KMS-11 (cell line): ENCODE measurements around the gene GNAT3.
A peak's percentile ranks its signal among the peaks of the same experiment; 100 is the strongest.

ENCODE experiments used
- H2AFZ ChIP-seq: fragments of 200-600 bp; sonication (generic); 2 replicates; pipeline ENCODE4 v1.6.1; 2016; ENCODE audit warnings: antibody characterized with exemption, mixed run types, low read depth
- H3K27ac ChIP-seq: fragments of 200-600 bp; sonication (generic); 2 replicates; pipeline ENCODE4 v1.6.1; 2016; ENCODE audit warnings: mild to moderate bottlenecking, mixed run types
- H3K27me3 ChIP-seq: fragments of 200-600 bp; sonication (generic); 2 replicates; pipeline ENCODE4 v1.6.1; 2017; ENCODE audit warnings: mild to moderate bottlenecking, low read depth, mixed run types, moderate library complexity; ENCODE audit not compliant: insufficient read depth
- H3K36me3 ChIP-seq: fragments of 200-600 bp; sonication (generic); 2 replicates; pipeline ENCODE4 v1.6.1; 2017; ENCODE audit warnings: mild to moderate bottlenecking, mixed run types; ENCODE audit not compliant: insufficient read depth
- H3K4me1 ChIP-seq: fragments of 200-600 bp; sonication (generic); 2 replicates; pipeline ENCODE4 v1.6.1; 2016; ENCODE audit warnings: mild to moderate bottlenecking, low read depth, mixed run types; ENCODE audit not compliant: poor library complexity, severe bottlenecking
- H3K4me2 ChIP-seq: fragments of 200-600 bp; sonication (generic); 2 replicates; pipeline ENCODE4 v1.7.0; 2016; ENCODE audit warnings: mild to moderate bottlenecking, mixed run types
- H3K4me3 ChIP-seq: fragments of 200-600 bp; sonication (generic); IDR thresholded peaks from 2 replicates; pipeline ENCODE4 v1.6.1; 2017; ENCODE audit warnings: low read depth, low read length, mixed read lengths; ENCODE audit not compliant: insufficient read depth
- H3K79me2 ChIP-seq: fragments of 200-600 bp; sonication (generic); 2 replicates; pipeline ENCODE4 v1.6.1; 2016; ENCODE audit warnings: low read depth, mixed run types; ENCODE audit not compliant: insufficient read depth
- H3K9ac ChIP-seq: fragments of 200-600 bp; sonication (generic); 2 replicates; pipeline ENCODE4 v1.6.1; 2016; ENCODE audit warnings: mild to moderate bottlenecking, mixed run types
- H4K20me1 ChIP-seq: fragments of 200-600 bp; sonication (generic); 2 replicates; pipeline ENCODE4 v1.6.1; 2016; ENCODE audit warnings: mild to moderate bottlenecking, mixed run types; ENCODE audit not compliant: insufficient read depth
- CTCF ChIP-seq: fragments of 200-600 bp; sonication (generic); conservative IDR thresholded peaks from 2 replicates; pipeline ENCODE4 v1.6.1; 2017; ENCODE audit warnings: low read depth, mild to moderate bottlenecking, antibody characterized with exemption, low read length, moderate library complexity, mixed read lengths

The GNAT3 gene

DNA sequence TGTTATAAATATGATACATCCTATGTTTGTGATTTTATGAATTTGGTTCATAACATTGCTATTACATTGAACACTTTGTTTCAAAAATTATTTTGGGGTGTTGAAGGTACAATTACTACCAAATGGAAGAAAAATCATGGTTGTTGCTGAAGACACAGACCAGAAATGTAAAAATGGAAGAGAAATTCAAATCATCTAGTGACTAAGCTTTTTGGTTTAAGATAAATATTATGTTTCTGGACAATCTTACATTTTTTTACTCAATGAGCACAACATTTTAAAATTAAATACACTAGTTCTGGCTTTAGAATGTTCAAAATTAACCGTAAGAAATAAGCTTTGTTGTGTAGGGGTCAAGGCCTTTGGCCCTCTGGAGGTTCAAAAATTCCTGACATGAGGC is 82.7 kb downstream of the GNAT3 start:
- no peaks in the 10 kb centered on the region for H3K79me2 ChIP-seq
- no peak overlapping the region for H3K4me3 ChIP-seq
- no peak overlapping the region for H2AFZ ChIP-seq
- H3K4me1 ChIP-seq: no peaks in the 10 kb centered on the region
- no peaks in the 10 kb centered on the region for H3K27me3 ChIP-seq
- TF ChIP-seq CTCF: no peak
- H4K20me1 ChIP-seq: no peaks in the 10 kb centered on the region
- H3K36me3 ChIP-seq: no peaks in the 10 kb centered on the region
- H3K4me2 ChIP-seq: no peak overlapping the region
- H3K9ac ChIP-seq: no peak overlapping the region
- no peak overlapping the region for H3K27ac ChIP-seq

- H3K4me2 ChIP-seq: no peak overlapping the region
- no peak overlapping the region for H2AFZ ChIP-seq
- TF ChIP-seq CTCF: peak; percentile 30
- no peaks in the 10 kb centered on the region for H4K20me1 ChIP-seq
- no peaks in the 10 kb centered on the region for H3K4me1 ChIP-seq
- H3K9ac ChIP-seq: no peak overlapping the region
- no peaks in the 10 kb centered on the region for H3K36me3 ChIP-seq
- H3K79me2 ChIP-seq: no peaks in the 10 kb centered on the region
- H3K27ac ChIP-seq: no peak overlapping the region
- H3K4me3 ChIP-seq: no peak overlapping the region
- H3K27me3 ChIP-seq: no peaks in the 10 kb centered on the region
Observed at GRCh38 chr7:80428161-80429054, 83.5 kb downstream of the GNAT3 start.

GRCh38 chr7:80427218-80427617 is 84.6 kb downstream of the GNAT3 start:
- Histone ChIP-seq H3K4me2 (no peak overlapping the region), H4K20me1 (no peaks in the 10 kb centered on the region), H3K36me3 (no peaks in the 10 kb centered on the region), H3K9ac (no peak overlapping the region), H3K4me1 (no peaks in the 10 kb centered on the region), H3K27ac (no peak overlapping the region), H3K79me2 (no peaks in the 10 kb centered on the region), H3K4me3 (no peak overlapping the region), H3K27me3 (no peaks in the 10 kb centered on the region), H2AFZ (no peak overlapping the region)
- TF ChIP-seq CTCF: no peak

GRCh38 chr7:80420876-80421275 is 91.0 kb downstream of the GNAT3 start:
- TF ChIP-seq CTCF: no peak
- H3K27ac ChIP-seq: no peak overlapping the region
- no peaks in the 10 kb centered on the region for H3K27me3 ChIP-seq
- no peak overlapping the region for H2AFZ ChIP-seq
- no peaks in the 10 kb centered on the region for H3K79me2 ChIP-seq
- H3K36me3 ChIP-seq: no peaks in the 10 kb centered on the region
- no peak overlapping the region for H3K9ac ChIP-seq
- no peaks in the 10 kb centered on the region for H4K20me1 ChIP-seq
- H3K4me2 ChIP-seq: no peak overlapping the region
- H3K4me3 ChIP-seq: no peak overlapping the region
- no peaks in the 10 kb centered on the region for H3K4me1 ChIP-seq
